Fibroblast of skin of left quadriceps (primary cell): ENCODE measurements around the gene OLIG2.

ENCODE experiments used
- DNase-seq, 2 experiments: peaks; one replicate each; pipeline ENCODE4 v3.0.0-alpha.2; 2013; ENCODE audit warnings: low read depth in 2 of 2

OLIG2 gene

DNA sequence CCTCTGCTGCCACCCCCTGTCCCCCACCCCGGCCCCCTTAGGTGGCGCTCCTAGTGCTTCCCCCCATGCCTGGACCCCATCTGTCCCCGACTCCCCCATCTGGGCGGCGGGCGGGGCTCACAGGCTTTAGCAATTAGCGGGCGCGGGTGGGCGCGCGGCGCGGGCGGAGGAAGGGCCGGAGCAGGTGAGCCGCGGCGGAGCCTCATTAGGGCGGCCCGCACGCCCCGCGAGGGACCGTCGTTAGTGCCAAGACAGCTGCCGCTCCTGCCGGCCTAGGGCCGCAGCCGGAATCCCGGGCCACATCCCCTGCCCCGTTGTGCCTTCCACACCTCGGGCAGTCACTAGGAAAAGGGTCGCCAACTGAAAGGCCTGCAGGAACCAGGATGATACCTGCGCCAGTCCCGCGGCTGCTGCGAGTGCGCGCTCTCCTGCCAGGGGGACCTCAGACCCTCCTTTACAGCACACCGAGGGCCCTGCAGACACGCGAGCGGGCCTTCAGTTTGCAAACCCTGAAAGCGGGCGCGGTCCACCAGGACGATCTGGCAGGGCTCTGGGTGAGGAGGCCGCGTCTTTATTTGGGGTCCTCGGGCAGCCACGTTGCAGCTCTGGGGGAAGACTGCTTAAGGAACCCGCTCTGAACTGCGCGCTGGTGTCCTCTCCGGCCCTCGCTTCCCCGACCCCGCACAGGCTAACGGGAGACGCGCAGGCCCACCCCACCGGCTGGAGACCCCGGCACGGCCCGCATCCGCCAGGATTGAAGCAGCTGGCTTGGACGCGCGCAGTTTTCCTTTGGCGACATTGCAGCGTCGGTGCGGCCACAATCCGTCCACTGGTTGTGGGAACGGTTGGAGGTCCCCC lies 7.6 kb downstream of the OLIG2 start:
- DNase-seq = no peak

DNA sequence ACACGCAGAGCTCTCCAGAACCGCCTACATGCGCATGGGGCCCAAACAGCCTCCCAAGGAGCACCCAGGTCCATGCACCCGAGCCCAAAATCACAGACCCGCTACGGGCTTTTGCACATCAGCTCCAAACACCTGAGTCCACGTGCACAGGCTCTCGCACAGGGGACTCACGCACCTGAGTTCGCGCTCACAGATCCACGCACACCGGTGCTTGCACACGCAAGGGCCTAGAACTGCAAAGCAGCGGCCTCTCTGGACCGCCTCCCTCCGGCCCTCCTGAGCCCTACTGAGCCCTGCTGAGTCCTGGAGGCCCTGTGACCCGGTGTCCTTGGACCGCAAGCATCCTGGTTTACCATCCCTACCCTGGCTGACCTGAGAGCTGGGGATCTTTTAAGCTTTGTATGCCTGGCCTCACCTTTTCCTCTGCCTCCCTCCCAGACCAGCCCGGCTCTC lies 8.3 kb downstream of the OLIG2 start:
- DNase-seq = no peak

DNA sequence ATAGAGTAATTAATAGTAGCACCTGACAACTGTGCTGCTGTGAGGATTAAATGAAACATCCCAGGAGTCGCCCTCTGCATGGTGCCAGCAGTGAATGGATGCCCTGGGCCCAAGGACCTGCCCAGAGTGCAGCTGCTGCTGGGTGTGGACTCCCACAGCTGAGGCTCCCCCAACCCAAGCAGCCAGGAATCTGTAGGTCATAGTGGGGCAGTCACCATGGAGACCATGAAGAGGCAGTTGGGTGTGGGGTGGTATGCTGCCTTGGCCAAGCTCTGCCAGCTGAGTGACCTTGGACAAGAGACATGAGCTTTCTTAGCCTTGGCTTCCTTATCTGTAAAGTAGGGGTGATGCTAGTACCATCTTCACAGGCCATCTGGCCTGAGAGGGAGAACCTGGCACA lies 9.4 kb downstream of the OLIG2 start:
- DNase-seq = no peak

DNA sequence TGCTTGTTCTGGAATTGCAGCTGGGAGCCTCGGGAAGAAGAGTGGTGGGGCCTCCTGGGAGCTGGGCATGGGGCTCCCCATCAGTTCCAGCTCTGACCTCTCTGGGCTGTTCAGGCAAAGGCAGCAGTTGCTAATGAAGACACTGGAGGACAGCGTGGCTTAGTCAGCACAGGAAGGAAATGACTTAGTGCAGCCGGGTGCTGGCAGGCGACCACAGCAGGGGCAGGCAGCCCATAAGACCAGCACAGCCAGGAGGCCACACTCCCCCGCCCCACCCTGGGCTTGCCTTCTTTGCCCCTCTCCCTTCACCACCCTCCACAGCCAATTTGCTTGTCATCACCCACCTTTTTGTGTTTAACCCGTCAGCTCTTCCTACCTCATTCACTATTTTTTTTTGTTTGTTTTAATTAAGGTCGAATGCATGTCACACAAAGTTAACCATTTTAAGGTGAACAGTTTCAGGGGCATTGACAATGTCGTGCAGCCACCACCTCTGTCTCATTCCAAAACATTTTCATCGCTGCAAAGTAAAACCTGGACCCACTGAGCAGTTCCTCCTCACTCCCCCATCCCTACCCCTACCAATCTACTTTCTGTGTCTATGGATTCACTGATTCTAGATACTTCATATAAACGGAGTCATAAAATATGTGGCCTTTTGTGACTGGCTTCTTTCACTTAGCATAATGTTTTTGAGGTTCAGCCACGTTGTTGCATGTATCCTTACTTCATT lies 10.9 kb downstream of the OLIG2 start:
- no peak for DNase-seq

DNA sequence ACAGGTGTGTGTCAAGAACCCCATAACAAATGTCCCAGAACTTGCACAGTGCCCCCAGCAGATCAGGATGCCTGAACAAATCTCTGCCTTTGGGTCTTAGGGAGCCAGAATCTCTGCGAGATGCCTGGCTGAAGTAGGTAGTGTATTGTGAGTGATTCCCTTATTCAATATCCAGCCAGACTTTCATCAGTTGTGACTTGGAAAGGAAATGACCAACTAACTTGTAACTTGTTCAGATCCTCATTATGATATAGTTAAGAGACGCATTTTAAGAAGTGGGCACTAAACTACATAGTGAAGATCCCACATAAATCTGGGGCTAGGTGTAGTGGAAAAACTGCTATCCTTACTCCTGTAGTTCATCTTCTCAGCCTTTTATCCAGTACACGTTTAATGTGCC lies 11.8 kb downstream of the OLIG2 start:
- DNase-seq = no peak

DNA sequence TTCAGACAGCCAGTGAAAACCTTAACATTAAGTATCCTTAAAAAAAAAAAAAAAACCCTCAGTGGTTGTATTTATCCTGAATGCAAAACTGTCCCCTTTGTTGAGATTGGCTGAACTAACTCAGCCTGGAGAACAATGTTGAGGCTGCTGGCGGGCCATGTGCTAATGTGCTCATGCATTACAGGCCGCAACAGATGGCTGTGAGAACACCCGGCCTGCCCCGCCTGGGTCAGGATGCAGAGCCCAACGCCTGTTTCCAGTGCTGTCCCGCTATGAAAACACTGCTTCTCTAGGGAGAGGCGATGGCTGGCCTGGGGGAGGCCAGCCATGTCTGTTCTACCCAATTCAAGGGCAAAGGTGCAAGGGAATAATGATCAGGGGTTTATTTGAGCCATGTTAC lies 13.8 kb downstream of the OLIG2 start:
- no peak for DNase-seq

DNA sequence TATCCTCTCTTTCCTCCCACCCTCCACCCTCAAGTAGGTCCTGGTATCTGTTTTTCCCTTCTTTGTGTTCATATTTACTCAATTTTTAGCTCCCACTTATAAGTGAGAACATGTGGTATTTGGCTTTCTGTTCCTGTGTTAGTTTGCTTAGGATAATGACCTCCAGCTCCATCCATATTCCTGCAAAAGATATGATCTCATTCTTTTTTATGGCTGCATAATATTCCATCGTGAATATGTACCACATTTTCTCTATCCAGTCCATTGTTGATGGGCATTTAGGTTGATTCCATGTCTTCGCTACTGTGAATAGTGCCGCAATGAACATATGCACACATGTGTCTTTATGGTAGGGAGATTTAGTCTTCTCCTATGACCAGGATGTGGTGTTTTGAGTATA lies 14.5 kb downstream of the OLIG2 start:
- DNase-seq = no peak

DNA sequence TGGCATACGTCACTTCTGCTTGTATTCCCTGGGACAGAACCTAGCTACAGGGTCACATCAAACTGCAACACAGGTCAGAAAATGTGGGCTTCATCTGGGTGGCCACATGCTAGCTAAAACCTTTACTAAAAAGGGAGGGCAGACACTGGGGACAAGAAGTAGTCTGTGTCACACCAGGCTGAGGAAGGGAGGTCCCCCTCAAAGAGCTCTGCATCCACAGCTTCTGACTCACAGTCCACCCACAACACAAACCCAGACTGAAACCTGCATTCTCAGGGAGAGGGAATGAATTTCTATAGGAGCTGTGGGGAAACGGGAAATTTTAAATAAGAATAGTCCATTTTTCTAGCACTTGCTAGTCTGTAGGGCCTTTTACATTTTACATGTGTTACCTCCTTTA lies 16.2 kb downstream of the OLIG2 start:
- DNase-seq = no peak

DNA sequence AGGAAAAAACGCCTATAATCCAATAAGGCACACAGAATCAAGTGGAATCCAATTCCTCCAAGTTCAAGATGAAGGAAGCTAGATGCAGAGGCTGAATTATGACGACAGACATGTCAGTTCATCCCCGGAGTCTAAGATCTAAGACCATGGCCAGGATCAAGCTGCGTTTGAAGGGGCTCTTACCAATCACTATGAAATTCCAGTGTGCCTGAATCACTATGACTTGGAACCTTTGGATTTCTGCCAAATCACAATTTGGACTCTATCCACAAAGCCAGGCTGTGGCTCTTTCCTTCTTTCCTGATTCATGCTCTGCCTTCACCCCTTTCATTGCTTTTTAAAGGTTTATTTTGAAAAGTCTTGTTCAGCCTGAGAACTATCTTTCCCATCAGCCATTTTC lies 17.1 kb downstream of the OLIG2 start:
- peak; percentile 72 to 73 for DNase-seq

DNA sequence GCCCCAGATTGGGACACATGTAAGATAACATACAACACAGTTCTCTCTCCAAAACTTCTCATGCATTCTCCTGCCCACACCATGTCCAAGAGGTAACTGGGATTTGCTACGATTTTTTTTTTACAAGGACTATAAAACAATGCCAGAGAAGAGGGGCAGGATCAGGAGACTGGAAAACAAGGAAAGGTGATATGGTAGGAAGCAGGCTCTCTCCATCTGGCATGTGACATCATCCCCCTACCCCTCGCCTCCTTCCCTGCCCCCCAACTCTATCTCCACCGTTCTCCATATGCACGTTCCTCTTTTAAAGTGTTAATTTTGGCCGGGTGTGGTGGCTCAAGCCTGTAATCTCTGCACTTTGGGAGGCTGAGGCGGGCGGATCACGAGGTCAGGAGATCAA lies 20.7 kb downstream of the OLIG2 start:
- no peak for DNase-seq

DNA sequence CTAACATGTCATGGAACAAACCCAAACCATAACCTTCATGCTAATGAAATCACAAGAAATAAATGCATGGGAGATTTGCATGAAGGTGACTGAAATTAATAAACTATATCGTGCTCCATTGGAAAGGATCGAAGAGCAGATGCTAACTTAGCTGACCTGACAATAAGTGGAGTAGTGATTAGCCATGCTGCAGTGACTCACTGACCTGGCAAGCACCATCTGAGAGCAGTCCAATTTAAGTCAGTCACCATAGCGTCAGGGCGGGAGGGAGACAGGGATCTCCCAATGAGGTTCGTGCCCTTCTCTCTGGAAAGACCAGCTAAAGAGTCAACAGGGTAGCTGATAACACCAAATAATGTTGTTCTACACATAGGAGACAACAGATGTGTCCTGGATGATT lies 21.5 kb downstream of the OLIG2 start:
- DNase-seq = no peak

DNA sequence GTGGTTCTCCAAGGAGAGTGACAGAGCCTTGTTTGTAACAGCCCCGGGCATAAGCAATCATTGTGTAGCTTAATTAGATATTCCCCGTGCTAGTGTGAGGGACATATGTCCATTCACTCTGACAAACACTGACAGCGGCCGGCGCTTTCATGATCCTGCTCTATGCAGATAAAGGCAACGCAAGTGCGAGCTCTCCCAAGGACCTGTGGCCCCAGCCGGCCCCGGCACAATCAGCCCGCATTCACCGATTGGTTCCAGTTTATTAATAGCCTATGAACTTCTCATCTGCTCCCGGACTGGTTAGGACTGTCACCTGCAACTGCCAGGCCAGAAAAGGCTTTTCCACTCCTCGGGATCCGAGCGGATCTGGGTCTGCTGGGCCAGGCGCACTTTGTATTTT lies 26.2 kb downstream of the OLIG2 start:
- DNase-seq = no peak

DNA sequence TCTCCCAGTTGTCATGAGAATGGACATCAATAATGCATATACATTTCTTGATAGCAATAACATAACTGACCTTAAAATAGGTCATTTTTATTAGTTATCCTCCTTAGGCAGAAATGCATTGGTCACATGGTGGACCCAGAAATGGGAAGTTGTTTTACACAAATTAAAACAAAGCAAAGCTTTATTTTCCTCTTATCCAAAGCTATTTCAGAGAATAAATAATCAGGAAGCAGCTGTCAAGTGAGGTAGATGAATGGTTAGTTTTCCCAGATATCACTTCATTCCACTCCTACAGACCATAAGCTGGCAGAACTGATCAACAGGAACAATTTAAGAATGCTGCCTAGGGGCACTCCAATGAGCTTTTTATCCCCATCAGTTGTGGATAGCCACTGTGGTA lies 28.2 kb downstream of the OLIG2 start:
- no peak for DNase-seq

DNA sequence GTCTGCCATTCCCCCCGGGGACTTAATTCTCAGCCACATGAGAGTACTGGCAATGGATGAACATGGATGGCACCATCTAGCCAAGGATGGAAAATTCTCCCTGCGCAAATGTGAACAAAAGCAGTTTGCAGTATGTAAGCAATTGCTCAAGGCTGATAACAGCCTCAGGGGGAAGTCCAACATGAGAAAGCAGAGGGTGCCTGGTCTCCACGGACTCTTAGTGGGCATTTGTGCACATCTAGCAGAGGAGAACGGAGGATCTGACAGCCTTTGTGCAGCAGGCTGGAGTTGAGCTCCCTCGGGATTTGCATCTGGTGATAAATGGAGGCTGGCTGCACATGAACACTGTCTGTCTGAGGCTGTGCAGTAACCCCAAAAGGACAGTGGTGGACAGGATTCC lies 30.3 kb downstream of the OLIG2 start:
- no peak for DNase-seq

DNA sequence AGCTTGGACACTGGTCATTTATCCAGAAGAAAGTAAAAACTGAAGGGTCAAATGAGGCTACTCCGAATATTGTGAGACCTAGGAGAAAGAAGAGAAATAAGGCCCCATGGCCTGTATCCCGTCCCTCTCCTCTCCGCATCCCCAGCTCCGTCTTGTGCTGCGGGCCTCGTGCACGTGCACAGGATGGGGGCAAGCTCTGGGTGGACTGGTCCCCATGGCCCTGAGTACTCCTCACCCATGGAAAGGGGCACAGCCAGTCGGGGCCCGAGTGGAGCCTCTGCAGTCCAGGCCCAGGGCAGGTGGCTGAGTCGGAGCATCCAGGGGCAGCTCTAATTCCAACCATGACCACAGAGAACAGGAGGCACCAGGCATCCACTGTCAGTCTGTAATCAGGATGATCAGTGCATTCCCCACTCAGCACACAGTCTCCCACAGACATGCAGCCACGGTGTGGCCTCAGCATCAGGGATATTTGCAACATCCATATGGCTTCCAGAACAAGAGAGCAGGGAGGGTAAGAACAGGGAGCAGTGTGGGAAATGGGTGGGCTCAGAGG lies 31.7 kb downstream of the OLIG2 start:
- DNase-seq = no peak

DNA sequence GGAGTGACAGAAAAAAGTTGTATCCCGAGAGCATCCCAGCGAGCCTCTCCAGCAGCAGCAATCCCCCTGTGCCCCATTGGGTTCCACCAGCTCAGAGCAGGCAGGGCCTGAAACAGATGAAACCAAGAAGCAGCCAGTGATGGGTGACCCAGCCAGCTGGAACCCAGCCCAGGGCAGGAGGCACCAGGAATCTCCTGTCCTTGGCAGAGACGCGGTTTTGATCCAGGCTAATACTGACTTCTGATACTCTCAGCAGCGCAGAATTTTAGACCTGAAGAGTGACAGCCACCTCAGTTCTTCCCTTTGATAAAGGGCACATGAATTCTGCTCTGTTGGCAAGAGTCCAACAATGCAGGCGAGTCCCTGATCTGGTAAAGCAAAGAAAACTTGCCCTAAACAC lies 32.8 kb downstream of the OLIG2 start:
- DNase-seq = no peak

DNA sequence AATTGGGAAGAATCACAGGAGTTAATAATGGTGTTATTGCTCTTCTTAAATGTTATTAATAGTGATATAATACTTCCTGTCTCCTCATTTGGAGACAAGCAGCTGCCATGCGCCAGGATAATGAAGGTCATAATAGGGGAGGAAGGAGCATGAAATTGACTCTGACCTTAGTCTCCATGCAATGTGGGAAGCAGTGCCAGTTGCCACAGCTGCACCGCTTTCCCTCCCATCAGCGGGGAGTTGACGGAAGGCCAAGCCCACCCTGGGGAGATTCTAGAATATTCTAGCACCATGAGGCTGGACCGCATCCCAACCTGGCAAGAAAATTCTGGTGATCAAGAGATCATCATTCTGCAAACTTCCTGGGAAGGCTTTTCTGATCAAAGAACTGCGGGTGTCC lies 33.2 kb downstream of the OLIG2 start:
- DNase-seq = no peak

DNA sequence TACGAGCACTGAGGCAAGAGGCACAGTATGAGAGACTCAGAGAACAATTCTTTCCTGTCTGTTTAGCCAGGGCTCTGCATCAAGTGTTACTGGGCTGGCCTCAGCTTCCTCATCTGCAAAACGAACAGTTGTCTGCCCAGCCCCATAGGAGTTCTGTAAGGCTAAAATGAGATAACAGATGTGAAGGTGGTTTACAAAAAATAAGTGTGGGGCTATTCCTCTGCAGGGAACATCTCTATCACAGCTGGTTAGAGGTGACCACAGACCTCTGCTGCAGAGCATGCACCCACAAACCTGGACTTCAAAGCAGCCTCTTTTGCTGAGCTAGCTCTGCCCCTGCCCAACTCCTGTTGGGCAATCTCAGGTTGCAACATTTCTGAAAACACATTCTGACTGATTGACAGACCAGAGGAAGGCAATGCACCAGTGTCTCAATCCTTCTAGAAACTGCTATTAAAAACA lies 33.7 kb downstream of the OLIG2 start:
- DNase-seq = no peak

DNA sequence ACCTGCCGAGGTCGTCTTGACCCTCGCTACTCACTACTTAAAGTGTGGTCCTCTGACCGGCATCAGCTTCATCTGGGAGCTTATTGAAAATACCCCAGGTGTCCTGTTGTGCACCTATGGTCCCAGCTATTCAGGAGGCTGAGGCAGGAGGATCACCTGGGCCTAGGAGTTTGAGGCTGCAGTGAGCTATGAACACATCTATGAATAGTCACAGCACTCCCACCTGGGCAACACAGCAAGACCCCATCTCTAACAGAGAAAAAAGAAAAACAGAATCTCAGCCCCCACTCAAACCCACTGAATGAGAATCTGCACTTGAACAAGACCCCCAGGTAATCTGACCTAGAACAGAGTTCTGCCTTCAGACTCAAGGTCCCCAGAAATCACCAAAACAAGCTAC lies 35.5 kb downstream of the OLIG2 start:
- no peak for DNase-seq

DNA sequence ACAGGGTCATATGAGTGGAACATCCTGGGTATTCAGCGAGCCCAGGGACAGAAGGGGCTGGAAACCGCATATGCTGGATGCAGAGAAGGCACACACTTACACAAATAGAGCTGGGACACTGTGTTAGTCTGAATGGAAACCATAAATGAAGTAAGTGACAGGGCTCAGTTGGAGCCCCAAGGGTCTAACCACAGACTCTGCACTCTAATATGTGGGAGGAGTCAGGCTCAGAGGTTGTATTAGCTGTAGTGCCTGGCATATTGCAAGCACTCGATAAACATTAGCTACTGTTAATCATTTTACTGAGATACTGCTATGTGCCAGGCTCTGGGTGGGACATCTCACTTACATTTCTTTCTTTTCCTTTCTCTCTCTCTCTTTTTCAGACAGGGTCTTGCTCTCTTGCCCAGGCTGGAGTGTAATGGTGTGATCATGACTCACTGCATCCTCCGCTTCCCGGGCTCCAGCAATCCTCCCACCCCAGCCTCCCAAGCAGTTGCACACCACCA lies 37.7 kb downstream of the OLIG2 start:
- DNase-seq = no peak

DNA sequence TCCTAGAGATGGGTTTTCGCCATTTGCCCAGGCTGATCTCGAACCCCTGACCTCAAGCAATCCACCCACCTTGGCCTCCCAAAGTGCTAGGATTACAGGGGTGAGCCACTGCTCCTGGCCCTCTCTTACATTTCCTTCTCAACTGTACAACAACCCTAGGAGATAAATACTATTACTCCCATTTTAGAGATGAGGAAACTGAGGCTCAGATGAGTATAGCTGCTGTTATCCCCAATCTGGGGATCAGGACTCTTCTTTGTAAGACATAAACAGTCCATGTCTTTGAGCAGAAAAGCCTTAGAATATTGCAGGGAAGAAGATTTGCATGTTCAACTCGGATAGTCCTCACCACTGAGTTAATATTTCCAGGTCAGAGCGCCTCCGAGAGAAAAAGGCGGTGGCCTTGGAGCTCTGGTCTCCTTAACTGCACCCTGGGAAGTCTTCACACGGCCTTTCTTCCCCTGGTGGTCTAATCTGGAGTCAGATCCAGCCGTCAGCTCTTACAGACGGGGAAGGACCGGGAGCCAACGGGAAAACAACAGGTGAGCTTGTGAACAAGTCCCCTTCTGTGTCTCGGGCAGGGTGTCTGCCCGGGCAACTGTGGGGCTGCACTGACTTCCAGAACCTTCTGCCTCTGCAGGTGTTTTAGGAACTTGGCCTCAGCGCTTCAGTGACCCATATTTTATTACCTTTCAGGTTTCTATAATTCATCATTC lies 38.3 kb downstream of the OLIG2 start:
- DNase-seq = no peak
